K562 (cell line): ENCODE measurements around the gene BMP2K. TPM values are rescaled to one million over a fixed set of nuclear protein-coding genes. Genes with fewer than 3 reads are reported as not detected.
A peak's percentile ranks its signal among the peaks of the same experiment; 100 is the strongest.

ENCODE experiments used
- ATAC-seq: fragments of 200-7000 bp; cut with Tn5 transposase; 3 replicates; pipeline ENCODE4 v1.9.1; 2020; ENCODE audit warnings: moderate library complexity
- BruUV-seq: library from RNA; stranded (reverse); fragments of 400-500 nt; replicated peaks from 2 replicates; lab custom pipeline; 2021; lab: Mats Ljungman, UMichigan
- CTCF ChIA-PET: fragments of 300-600 bp; formaldehyde crosslinking; extraction: SDS; loops from one replicate; lab custom pipeline; 2021; ENCODE audit warnings: low intra/inter-chr PET ratio; lab: Yijun Ruan, JAX
- POLR2A ChIA-PET: fragments of 300-600, 350-650 bp; sonication (Branson Sonifier 250); formaldehyde crosslinking; extraction: SDS; loops from one replicate; lab custom pipeline; 2021; ENCODE audit warnings: antibody characterized with exemption, inconsistent platforms; lab: Yijun Ruan, JAX
- DNase-seq, 4 experiments: peaks; one replicate each; pipeline versions ENCODE4 v3.0.0 to v3.0.0-alpha.2; 2011 to 2018; ENCODE audit warnings: low spot score in 3 of 4, mixed read lengths in 3 of 4; ENCODE audit errors: extremely low read depth in 1 of 4
- FAIRE-seq: peaks from 2 replicates; lab custom pipeline; 2011; peaks lifted over from hg19 to GRCh38; lab: Jason Lieb, UNC
- H2AFZ ChIP-seq: 2 replicates; pipeline ENCODE4 v1.6.0; 2011; ENCODE audit warnings: low read depth, low read length, control low read depth, inconsistent platforms
- H3K27ac ChIP-seq: fragments of 200-600 bp; 3 replicates; pipeline ENCODE4 v1.8.0; 2011; ENCODE audit warnings: low read depth, mild to moderate bottlenecking, control low read depth, inconsistent platforms, low read length, moderate library complexity, mixed read lengths; ENCODE audit errors: extremely low read depth
- H3K27me3 ChIP-seq, 2 experiments: fragments of 300-600 bp in 1 of 2; 2 replicates in 1 of 2; 3 replicates in 1 of 2; pipeline versions ENCODE4 v1.6.0 to v1.8.0; 2011; ENCODE audit warnings: inconsistent platforms in 2 of 2, low read length in 2 of 2, mild to moderate bottlenecking in 1 of 2, mixed read lengths in 1 of 2, moderate library complexity in 1 of 2; ENCODE audit not compliant: control insufficient read depth in 2 of 2, insufficient read depth in 2 of 2
- H3K36me3 ChIP-seq: fragments of 300-600 bp; 3 replicates; pipeline ENCODE4 v1.8.0; 2011; ENCODE audit warnings: mild to moderate bottlenecking, low read length, inconsistent platforms; ENCODE audit not compliant: control insufficient read depth, insufficient read depth
- H3K4me1 ChIP-seq, 2 experiments: fragments of 200-600 bp in 1 of 2; replicated peaks in 1 of 2; 2 replicates in 1 of 2; 3 replicates in 1 of 2; pipeline versions ENCODE4 v1.5.1 to v1.8.0; 2011; ENCODE audit warnings: inconsistent platforms in 2 of 2, low read length in 2 of 2, mild to moderate bottlenecking in 1 of 2, mixed read lengths in 1 of 2, moderate library complexity in 1 of 2; ENCODE audit not compliant: control insufficient read depth in 2 of 2, insufficient read depth in 2 of 2
- H3K4me2 ChIP-seq: 2 replicates; pipeline ENCODE4 v1.6.1; 2011; ENCODE audit warnings: low read length, control low read depth, inconsistent platforms, mixed read lengths; ENCODE audit not compliant: insufficient read depth
- H3K4me3 ChIP-seq: fragments of 200-600 bp; sonication (generic), shearing (Covaris generic); 2 replicates; pipeline ENCODE4 v1.5.1; 2016; ENCODE audit warnings: control low read depth, inconsistent platforms
- H3K79me2 ChIP-seq: fragments of 200-600 bp; 3 replicates; pipeline ENCODE4 v1.8.0; 2011; ENCODE audit warnings: low read length, inconsistent platforms; ENCODE audit not compliant: control insufficient read depth, insufficient read depth
- H3K9ac ChIP-seq, 2 experiments: 2 replicates each; pipeline versions ENCODE4 v1.6.0 to v1.6.1; 2011; ENCODE audit warnings: low read depth in 2 of 2, low read length in 2 of 2, control low read depth in 1 of 2, inconsistent platforms in 1 of 2, mild to moderate bottlenecking in 1 of 2, mixed read lengths in 1 of 2; ENCODE audit not compliant: insufficient read depth in 1 of 2
- H3K9me1 ChIP-seq: one replicate; pipeline ENCODE4 v1.6.0; 2011; ENCODE audit warnings: inconsistent platforms, mild to moderate bottlenecking, low read length, moderate library complexity; ENCODE audit not compliant: control insufficient read depth, insufficient read depth
- H3K9me3 ChIP-seq: replicated peaks from 2 replicates; pipeline ENCODE4 v1.5.1; 2011; ENCODE audit warnings: low read depth, low read length, inconsistent platforms; ENCODE audit not compliant: control insufficient read depth, insufficient read depth
- H4K20me1 ChIP-seq: replicated peaks from 2 replicates; pipeline ENCODE4 v1.6.1; 2011; ENCODE audit warnings: low read length, inconsistent platforms, mixed read lengths; ENCODE audit not compliant: control insufficient read depth, insufficient read depth
- ADNP ChIP-seq: fragments of 200-800 bp; sonication (Bioruptor generic); IDR thresholded peaks from 2 replicates; pipeline ENCODE4 v1.6.1; 2016; ENCODE audit warnings: missing genetic modification characterization, missing compliant biosample characterization
- CBFA2T2 ChIP-seq: fragments of 450-650 bp; conservative IDR thresholded peaks from 2 replicates; pipeline ENCODE4 v1.6.1; 2017; ENCODE audit warnings: mild to moderate bottlenecking
- CBX3 ChIP-seq, 2 experiments: IDR thresholded peaks; 1 replicate in 1 of 2; 2 replicates in 1 of 2; pipeline ENCODE4 v1.6.1; 2012; ENCODE audit warnings: inconsistent platforms in 2 of 2, low read length in 2 of 2, borderline replicate concordance in 1 of 2, control low read depth in 1 of 2
- CC2D1A ChIP-seq: fragments of 450-650 bp; IDR thresholded peaks from 2 replicates; pipeline ENCODE4 v1.6.1; 2017; ENCODE audit warnings: mild to moderate bottlenecking
- CEBPB ChIP-seq: fragments of 450-650 bp; IDR thresholded peaks from 2 replicates; pipeline ENCODE4 v1.6.1; 2016; ENCODE audit warnings: missing genetic modification characterization, missing compliant biosample characterization
- CHAMP1 ChIP-seq: fragments of 450-650 bp; IDR thresholded peaks from 2 replicates; pipeline ENCODE4 v1.6.1; 2016; ENCODE audit warnings: mild to moderate bottlenecking
- HDAC3 ChIP-seq: fragments of 450-650 bp; IDR thresholded peaks from 2 replicates; pipeline ENCODE4 v1.6.1; 2018; ENCODE audit warnings: borderline replicate concordance, mild to moderate bottlenecking, moderate library complexity; ENCODE audit not compliant: partially characterized antibody
- HLTF ChIP-seq: fragments of 450-650 bp; IDR thresholded peaks from 2 replicates; pipeline ENCODE4 v1.6.1; 2016
- KDM1A ChIP-seq, 2 experiments: fragments of 450-650 bp; IDR thresholded peaks; 2 replicates each; pipeline ENCODE4 v1.6.1; 2016; ENCODE audit warnings: mild to moderate bottlenecking in 2 of 2
- LARP7 ChIP-seq: fragments of 450-650 bp; IDR thresholded peaks from 2 replicates; pipeline ENCODE4 v1.6.1; 2016
- MCM7 ChIP-seq, 2 experiments: fragments of 450-650 bp; IDR thresholded peaks; 2 replicates each; pipeline ENCODE4 v1.6.1; 2016 to 2018
- TRIM24 ChIP-seq, 2 experiments: fragments of 450-650 bp; IDR thresholded peaks; 2 replicates each; pipeline ENCODE4 v1.6.1; 2016
- TRIM28 ChIP-seq: fragments of 450-650 bp; IDR thresholded peaks from 2 replicates; pipeline ENCODE4 v1.6.1; 2017
- ZNF280A ChIP-seq: fragments of 450-650 bp; IDR thresholded peaks from 2 replicates; pipeline ENCODE4 v1.6.1; 2018; ENCODE audit warnings: mild to moderate bottlenecking, low read depth; ENCODE audit not compliant: partially characterized antibody
- ZNF324 ChIP-seq: fragments of 250-450 bp; sonication (Bioruptor Pico); IDR thresholded peaks from 2 replicates; pipeline ENCODE4 v1.4.0; 2020; ENCODE audit warnings: mild to moderate bottlenecking
- WGBS: fragments of 100-300 bp; shearing (Covaris generic); methylation state at CpG from one replicate; pipeline ENCODE4 v1.1.6; 2016; ENCODE audit warnings: low coverage, mixed read lengths; ENCODE audit not compliant: insufficient coverage; ENCODE audit errors: missing lambda C conversion rate; 5-methylcytosine and 5-hydroxymethylcytosine counted together
- in situ Hi-C: fragments of 300-500 bp; cut with MboI; formaldehyde crosslinking; loops from 4 replicates; pipeline ENCODE4 v1.15.0; 2018; ENCODE audit warnings: inconsistent platforms, mixed read lengths
- intact Hi-C: fragments of 100-400 bp; cut with micrococcal nuclease; formaldehyde crosslinking; loops from 2 replicates; pipeline ENCODE4 v1.14.2; 2022
- polyA plus RNA-seq, 8 experiments: library from polyadenylated mRNA; depleted of rRNA in 4 of 8; stranded (reverse) in 5 of 8; unstranded in 3 of 8; fragments of >200 nt; fragmentation: Nextera tagmentation in 2 of 8; fragmentation: Illumina TruSeq in 1 of 8; extraction: Ambion mirVana in 2 of 8; extraction: Trizol in 1 of 8; gene quantifications; 2 replicates each; pipeline versions ENCODE4 v1.2.1 to v1.2.3, GENCODE V29; 2011 to 2014; ENCODE audit warnings: inconsistent platforms in 1 of 8, missing spikeins in 1 of 8
- total RNA-seq, 7 experiments: library from RNA; depleted of rRNA in 6 of 7; stranded (reverse); fragments of >200 nt in 6 of 7; fragmentation: Illumina TruSeq in 2 of 7; extraction: Trizol in 2 of 7; gene quantifications; 2 replicates each; pipeline versions ENCODE4 v1.2.1 to v1.2.3, GENCODE V29; 2011 to 2021; ENCODE audit warnings: low replicate concordance in 1 of 7
- TF ChIP-seq, protein P1 (sequence below): fragments of 450-650 bp; formaldehyde crosslinking; IDR thresholded peaks from 2 replicates; pipeline ENCODE4 v1.4.0; 2020; ENCODE audit warnings: mild to moderate bottlenecking, mixed read lengths

Gene BMP2K
- total and polyA plus RNA-seq, 9 of the 15 experiments (the other 6 are each of a cell fraction or from before 2014, with no cell fraction given), result 17.0 to 217 (median 104) TPM

GRCh38 chr4:78806943-78807460 is 30.9 kb downstream of the BMP2K start:
- ATAC-seq (no peak), FAIRE-seq (no peak), DNase-seq (no peak)
- Histone ChIP-seq H3K27me3 (no peaks in the 10 kb centered on the region), H4K20me1 (peaks cover 4% of the 10 kb centered on the region; the same call in 1 of the 2 replicates), H2AFZ (no peak overlapping the region), H3K79me2 (peaks cover 100% of the 10 kb centered on the region), H3K4me1 (peaks cover 3 to 24% of the 10 kb centered on the region in 2 experiments; a peak in 4 of 5 replicates), H3K36me3 (peaks cover 47% of the 10 kb centered on the region), H3K9me3 (peaks cover 4% of the 10 kb centered on the region; the same call in 1 of the 2 replicates), H3K9me1 (peaks cover 3% of the 10 kb centered on the region), H3K9ac (no peak overlapping the region), H3K27ac (no peak overlapping the region), H3K4me3 (no peak overlapping the region), H3K4me2 (no peak overlapping the region)
- intact Hi-C loops (no loop called here), in situ Hi-C loops (no loop called here)
- POLR2A ChIA-PET, result no interaction called here
- peak; percentile 22 to 39; a peak in 2 of 4 replicates for TF ChIP-seq TRIM24 (IDR thresholded peaks at IDR 0.05)
- TF ChIP-seq TRIM28, result 0 out of 2 replicates have a peak, but pooled peaks have one; percentile 51
- no peak for TF ChIP-seq LARP7
- TF ChIP-seq ADNP, result peak; percentile 82
- TF ChIP-seq, protein P1, sequence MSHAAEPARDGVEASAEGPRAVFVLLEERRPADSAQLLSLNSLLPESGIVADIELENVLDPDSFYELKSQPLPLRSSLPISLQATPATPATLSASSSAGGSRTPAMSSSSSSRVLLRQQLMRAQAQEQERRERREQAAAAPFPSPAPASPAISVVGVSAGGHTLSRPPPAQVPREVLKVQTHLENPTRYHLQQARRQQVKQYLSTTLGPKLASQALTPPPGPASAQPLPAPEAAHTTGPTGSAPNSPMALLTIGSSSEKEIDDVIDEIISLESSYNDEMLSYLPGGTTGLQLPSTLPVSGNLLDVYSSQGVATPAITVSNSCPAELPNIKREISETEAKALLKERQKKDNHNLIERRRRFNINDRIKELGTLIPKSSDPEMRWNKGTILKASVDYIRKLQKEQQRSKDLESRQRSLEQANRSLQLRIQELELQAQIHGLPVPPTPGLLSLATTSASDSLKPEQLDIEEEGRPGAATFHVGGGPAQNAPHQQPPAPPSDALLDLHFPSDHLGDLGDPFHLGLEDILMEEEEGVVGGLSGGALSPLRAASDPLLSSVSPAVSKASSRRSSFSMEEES (CRISPR knock-in tag), result peak; percentile 26; the same call in 1 of the 2 replicates
- TF ChIP-seq ZNF324 (CRISPR knock-in tag), result peak; percentile 95
- TF ChIP-seq CHAMP1, result peak; percentile 70; the same call in 1 of the 2 replicates
- TF ChIP-seq CC2D1A, result peak; percentile 55
- peak; percentile 28; the same call in 1 of the 2 replicates for TF ChIP-seq HLTF
- TF ChIP-seq CBX3 (IDR thresholded peaks at IDR 0.05; ENCODE audit: borderline replicate concordance in 1 of 2, low read length in 2 of 2), result peak in 1 of 2 experiments; percentile 75; a peak in 2 of 3 replicates
- TF ChIP-seq HDAC3, result no peak
- TF ChIP-seq KDM1A (IDR thresholded peaks at IDR 0.05), result peak in 1 of 2 experiments; percentile 49; a peak in 2 of 4 replicates
- TF ChIP-seq CEBPB (tag), result no peak
- peak; percentile 49 for TF ChIP-seq ZNF280A
- no peak for TF ChIP-seq MCM7 (IDR thresholded peaks at IDR 0.05)
- TF ChIP-seq CBFA2T2, result no peak
- no TSS peak for BruUV-seq
- 79% methylated on average over 6 of the region's 6 CpGs for WGBS
- CTCF ChIA-PET, result no interaction called here
